RWPE2 (cell line): ENCODE measurements around the gene S100P.
"Not testable (repeated sequence)": the region's sequence is repeated elsewhere in the genome, so short reads cannot be mapped to it uniquely, and the experiment has no call there.

Source experiments
- ATAC-seq: fragments of 200-7000 bp; cut with Tn5 transposase; 3 replicates; pipeline ENCODE4 v1.9.1; 2021; ENCODE audit warnings: low read depth
- DNase-seq: peaks from one replicate; pipeline ENCODE4 v3.0.0-alpha.2; 2020; ENCODE audit warnings: low spot score
- H3K27ac ChIP-seq: fragments of 450-650 bp; 2 replicates; pipeline ENCODE4 v1.5.1; 2017; ENCODE audit warnings: mild to moderate bottlenecking; ENCODE audit not compliant: poor library complexity, severe bottlenecking
- H3K27me3 ChIP-seq: fragments of 250-450 bp; sonication (Bioruptor Pico); 2 replicates; pipeline ENCODE4 v1.5.1; 2021; ENCODE audit warnings: mild to moderate bottlenecking, moderate library complexity; ENCODE audit not compliant: insufficient read depth, poor library complexity, severe bottlenecking
- H3K36me3 ChIP-seq: fragments of 250-450 bp; sonication (Bioruptor Pico); 2 replicates; pipeline ENCODE4 v1.5.1; 2020; ENCODE audit warnings: low read depth, mild to moderate bottlenecking, moderate library complexity
- H3K4me1 ChIP-seq: fragments of 250-450 bp; sonication (Bioruptor Pico); 2 replicates; pipeline ENCODE4 v1.5.1; 2021; ENCODE audit warnings: mild to moderate bottlenecking, moderate library complexity; ENCODE audit not compliant: insufficient read depth, poor library complexity, severe bottlenecking
- H3K4me3 ChIP-seq: fragments of 250-450 bp; sonication (Bioruptor Pico); 2 replicates; pipeline ENCODE4 v1.5.1; 2021; ENCODE audit warnings: mild to moderate bottlenecking, moderate library complexity; ENCODE audit not compliant: severe bottlenecking
- H3K9me3 ChIP-seq: fragments of 250-450 bp; sonication (Bioruptor Pico); 2 replicates; pipeline ENCODE4 v1.5.1; 2021; ENCODE audit warnings: mild to moderate bottlenecking, moderate library complexity; ENCODE audit not compliant: severe bottlenecking
- TF ChIP-seq, protein P1 (sequence below): fragments of 450-650 bp; IDR thresholded peaks from one replicate; pipeline ENCODE4 v1.5.1; 2017; ENCODE audit warnings: mild to moderate bottlenecking, moderate library complexity; ENCODE audit not compliant: poor library complexity, severe bottlenecking

The S100P gene

DNA sequence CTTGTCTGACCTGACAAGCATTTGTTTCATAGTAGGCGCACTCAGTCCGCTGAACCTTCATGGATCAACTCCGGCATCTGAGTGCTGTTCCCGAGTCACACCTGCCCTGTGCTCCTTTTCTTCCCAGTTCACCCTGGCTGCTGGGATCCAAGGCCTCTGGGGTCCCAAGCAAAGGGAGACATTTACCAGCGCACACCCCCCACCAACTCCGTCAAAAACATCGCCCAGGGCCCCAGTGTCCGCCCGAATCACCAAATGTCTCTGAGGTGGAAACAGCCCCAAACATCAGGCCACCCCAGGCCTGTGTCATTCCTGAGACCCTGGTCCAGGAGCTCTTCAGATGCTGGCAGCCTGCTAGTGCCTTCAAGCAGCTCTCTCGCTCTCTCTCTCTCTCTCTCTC, 27.4 kb downstream of the S100P start:
- Histone ChIP-seq H3K4me3 (no peak overlapping the region), H3K36me3 (peaks cover 5% of the 10 kb centered on the region), H3K4me1 (no peaks in the 10 kb centered on the region), H3K27me3 (no peaks in the 10 kb centered on the region), H3K9me3 (no peaks in the 10 kb centered on the region), H3K27ac (no peak overlapping the region)
- no peak for ATAC-seq
- DNase-seq, result no peak
- TF ChIP-seq, protein P1, sequence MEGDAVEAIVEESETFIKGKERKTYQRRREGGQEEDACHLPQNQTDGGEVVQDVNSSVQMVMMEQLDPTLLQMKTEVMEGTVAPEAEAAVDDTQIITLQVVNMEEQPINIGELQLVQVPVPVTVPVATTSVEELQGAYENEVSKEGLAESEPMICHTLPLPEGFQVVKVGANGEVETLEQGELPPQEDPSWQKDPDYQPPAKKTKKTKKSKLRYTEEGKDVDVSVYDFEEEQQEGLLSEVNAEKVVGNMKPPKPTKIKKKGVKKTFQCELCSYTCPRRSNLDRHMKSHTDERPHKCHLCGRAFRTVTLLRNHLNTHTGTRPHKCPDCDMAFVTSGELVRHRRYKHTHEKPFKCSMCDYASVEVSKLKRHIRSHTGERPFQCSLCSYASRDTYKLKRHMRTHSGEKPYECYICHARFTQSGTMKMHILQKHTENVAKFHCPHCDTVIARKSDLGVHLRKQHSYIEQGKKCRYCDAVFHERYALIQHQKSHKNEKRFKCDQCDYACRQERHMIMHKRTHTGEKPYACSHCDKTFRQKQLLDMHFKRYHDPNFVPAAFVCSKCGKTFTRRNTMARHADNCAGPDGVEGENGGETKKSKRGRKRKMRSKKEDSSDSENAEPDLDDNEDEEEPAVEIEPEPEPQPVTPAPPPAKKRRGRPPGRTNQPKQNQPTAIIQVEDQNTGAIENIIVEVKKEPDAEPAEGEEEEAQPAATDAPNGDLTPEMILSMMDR, result no peak

DNA sequence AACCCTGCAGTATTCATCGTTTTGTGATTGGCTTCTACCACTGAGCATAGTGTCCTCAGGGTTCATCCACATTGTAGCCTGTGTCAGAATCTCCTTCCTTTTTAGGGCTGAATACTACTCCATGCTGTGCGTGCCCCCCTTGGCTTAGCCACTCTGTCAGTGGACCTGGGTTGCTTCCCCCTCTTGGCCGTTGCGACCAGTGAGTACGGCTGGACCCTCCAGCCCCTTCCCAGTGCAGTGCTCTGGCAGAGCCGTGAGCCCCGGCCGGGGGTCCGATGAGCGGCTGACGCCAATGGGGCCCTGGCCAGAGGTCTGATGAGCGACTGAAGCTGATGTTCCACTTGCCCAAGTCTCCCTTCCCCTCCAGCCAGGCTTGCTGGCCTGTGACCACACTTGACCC, 29.2 kb downstream of the S100P start:
- TF ChIP-seq, protein P1, result no peak
- ATAC-seq (no peak), DNase-seq (no peak)
- H3K36me3 ChIP-seq, result peaks cover 5% of the 10 kb centered on the region; the same call in 1 of the 2 replicates
- H3K4me3 ChIP-seq, result no peak overlapping the region
- H3K4me1 ChIP-seq, result no peaks in the 10 kb centered on the region
- no peaks in the 10 kb centered on the region for H3K9me3 ChIP-seq
- H3K27ac ChIP-seq, result no peak overlapping the region
- H3K27me3 ChIP-seq, result no peaks in the 10 kb centered on the region

DNA sequence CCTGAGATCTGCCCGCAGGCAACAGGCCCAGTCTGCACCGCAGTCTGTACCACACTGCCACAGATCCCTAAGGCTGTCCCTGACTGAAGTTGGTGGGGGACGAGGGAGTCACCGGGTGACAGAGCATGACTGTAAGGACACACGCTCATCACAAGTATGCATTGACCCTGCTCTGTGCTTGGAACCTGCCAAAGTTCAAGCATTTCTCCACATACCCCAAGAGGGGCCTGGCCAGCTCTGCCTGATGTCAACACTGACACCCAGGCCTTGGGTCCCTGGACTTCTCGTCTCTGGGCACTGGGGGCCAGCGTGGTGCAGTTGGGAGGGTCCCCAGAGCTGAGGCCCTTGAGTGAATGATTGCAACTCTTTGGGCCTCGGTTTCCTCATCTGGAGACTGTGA, 30.2 kb downstream of the S100P start:
- Histone ChIP-seq H3K27ac (no peak overlapping the region), H3K4me1 (no peaks in the 10 kb centered on the region), H3K9me3 (no peaks in the 10 kb centered on the region), H3K27me3 (no peaks in the 10 kb centered on the region), H3K36me3 (no peaks in the 10 kb centered on the region), H3K4me3 (no peak overlapping the region)
- TF ChIP-seq, protein P1, result no peak
- ATAC-seq, result no peak
- no peak for DNase-seq

DNA sequence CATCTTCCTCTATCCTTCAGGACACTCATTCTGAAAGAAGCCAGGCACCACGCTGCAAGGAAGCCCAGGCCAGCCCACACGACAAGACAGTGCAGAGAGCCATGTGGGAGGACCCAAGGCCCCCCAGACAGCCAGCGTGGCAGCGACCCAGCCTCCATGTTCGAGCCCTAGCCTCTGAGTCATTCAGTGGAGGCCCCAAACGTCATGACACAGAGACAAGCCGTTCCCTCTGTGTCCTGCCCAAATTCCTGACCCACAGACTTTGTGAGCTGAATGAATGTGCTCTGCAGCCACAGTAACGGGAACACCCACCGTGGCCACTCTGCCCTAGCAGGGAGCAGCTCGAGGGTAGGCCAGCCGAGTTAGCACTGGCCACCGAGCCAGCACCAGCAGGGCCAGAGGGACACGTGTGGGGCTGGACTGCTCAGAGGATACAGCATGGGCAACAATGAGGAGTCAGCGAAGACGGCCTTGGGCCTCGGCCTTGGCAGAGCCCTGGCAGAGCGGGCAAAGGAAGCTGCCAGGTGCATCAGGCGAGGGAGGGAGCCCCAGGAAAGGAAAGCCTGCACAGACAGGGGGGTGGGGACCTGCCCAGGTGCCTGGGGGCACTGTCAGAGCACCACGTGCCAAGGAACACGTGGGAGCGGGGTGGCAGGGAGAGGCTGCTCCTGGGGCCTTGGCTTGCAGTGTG, 30.9 kb downstream of the S100P start:
- Histone ChIP-seq H3K27me3 (no peaks in the 10 kb centered on the region), H3K36me3 (no peaks in the 10 kb centered on the region), H3K4me3 (no peak overlapping the region), H3K27ac (no peak overlapping the region), H3K4me1 (no peaks in the 10 kb centered on the region), H3K9me3 (no peaks in the 10 kb centered on the region)
- ATAC-seq, result no peak
- DNase-seq, result no peak
- TF ChIP-seq, protein P1, result no peak

DNA sequence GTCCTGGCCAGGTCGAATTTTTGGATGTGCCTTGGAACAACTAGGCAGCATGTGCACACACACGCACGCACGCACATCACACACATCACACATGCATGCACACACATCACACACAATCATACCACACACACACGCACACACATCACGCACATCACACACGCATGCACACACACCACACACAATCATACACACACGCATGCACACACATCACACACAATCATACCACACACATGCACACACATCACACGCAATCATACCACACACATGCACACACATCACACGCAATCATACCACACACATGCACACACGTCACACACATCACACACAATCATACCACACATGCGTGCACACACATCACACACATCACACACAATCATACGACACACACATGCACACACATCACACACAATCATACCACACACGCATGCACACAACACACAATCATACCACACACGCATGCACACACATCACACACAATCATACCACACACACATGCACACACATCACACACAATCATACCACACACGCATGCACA, 31.8 kb downstream of the S100P start:
- DNase-seq, ATAC-seq, H3K4me3 ChIP-seq, H3K36me3 ChIP-seq, H3K9me3 ChIP-seq, H3K4me1 ChIP-seq, H3K27me3 ChIP-seq, H3K27ac ChIP-seq: not testable (repeated sequence)
